Measurements from ENCODE around the gene EIF3D. TPM values are rescaled to one million over a fixed set of nuclear protein-coding genes. Genes with fewer than 3 reads are reported as not detected.

The EIF3D gene
- total and polyA plus RNA-seq, 9 of the 15 experiments (the other 6 are each of a cell fraction or from before 2014, with no cell fraction given), result 191 to 422 (median 279) TPM

- no peak for TF ChIP-seq HDAC1 (IDR thresholded peaks at IDR 0.05)
Observed at GRCh38 chr22:36566720-36567119, 37.8 kb upstream of the EIF3D start (continued).

- POLR2A ChIA-PET, result interaction anchor here (1.0 kb wide), 1 partner anchor 215 kb away, joined by 6 read pairs; no protein-coding TSS in a partner anchor
- in situ Hi-C loops (cut with MboI) (no loop called here), intact Hi-C loops (cut with micrococcal nuclease) (no loop called here)
- FAIRE-seq (no peak), ATAC-seq (no peak), DNase-seq (ENCODE audit: extremely low read depth in 1 of 4, low spot score in 3 of 4) (no peak)
- CTCF ChIA-PET (ENCODE audit: low intra/inter-chr PET ratio), result no interaction called here
- Histone ChIP-seq H3K9ac (ENCODE audit: insufficient read depth in 1 of 2, low read depth in 2 of 2, low read length in 2 of 2) (no peak overlapping the region), H3K4me1 (replicated peaks in 1 of 2; ENCODE audit: control insufficient read depth in 2 of 2, insufficient read depth in 2 of 2, low read length in 2 of 2) (peaks cover 0 to 16% of the 10 kb centered on the region in 2 experiments; a peak in 4 of 5 replicates), H3K79me2 (ENCODE audit: control insufficient read depth, insufficient read depth, low read length) (no peaks in the 10 kb centered on the region), H4K20me1 (replicated peaks; ENCODE audit: control insufficient read depth, insufficient read depth, low read length) (no peaks in the 10 kb centered on the region), H3K9me1 (ENCODE audit: control insufficient read depth, insufficient read depth, low read length) (no peaks in the 10 kb centered on the region), H3K4me2 (ENCODE audit: insufficient read depth, low read length) (no peak overlapping the region), H3K27me3 (ENCODE audit: control insufficient read depth in 2 of 2, insufficient read depth in 2 of 2, low read length in 2 of 2) (peaks cover 12 to 25% of the 10 kb centered on the region in 2 experiments; a peak in 3 of 5 replicates), H3K9me3 (replicated peaks; ENCODE audit: control insufficient read depth, insufficient read depth, low read depth, low read length) (no peaks in the 10 kb centered on the region), H3K36me3 (ENCODE audit: control insufficient read depth, insufficient read depth, low read length) (no peaks in the 10 kb centered on the region), H3K27ac (ENCODE audit: extremely low read depth, low read depth, low read length) (no peak overlapping the region), H2AFZ (ENCODE audit: low read depth, low read length) (no peak overlapping the region), H3K4me3 (no peak overlapping the region)
- BruUV-seq (replicated peaks), result no TSS peak
- WGBS (ENCODE audit: insufficient coverage, low coverage, missing lambda C conversion rate), result 3% methylated on average over 6 of the region's 6 CpGs
- TF ChIP-seq E2F8 (IDR thresholded peaks at IDR 0.05; ENCODE audit: low read depth, partially characterized antibody) (no peak), ILF3 (IDR thresholded peaks at IDR 0.05; ENCODE audit: borderline replicate concordance) (no peak), MAZ (CRISPR knock-in tag; conservative IDR thresholded peaks at IDR 0.05 in 1 of 2, IDR thresholded peaks at IDR 0.05 in 1 of 2) (no peak), TCF7L2 (IDR thresholded peaks at IDR 0.05; ENCODE audit: low read depth, low read length) (no peak), DNMT1 (IDR thresholded peaks at IDR 0.05) (no peak), NR3C1 (CRISPR knock-in tag; IDR thresholded peaks at IDR 0.05) (no peak)
- TF ChIP-seq, protein P1, sequence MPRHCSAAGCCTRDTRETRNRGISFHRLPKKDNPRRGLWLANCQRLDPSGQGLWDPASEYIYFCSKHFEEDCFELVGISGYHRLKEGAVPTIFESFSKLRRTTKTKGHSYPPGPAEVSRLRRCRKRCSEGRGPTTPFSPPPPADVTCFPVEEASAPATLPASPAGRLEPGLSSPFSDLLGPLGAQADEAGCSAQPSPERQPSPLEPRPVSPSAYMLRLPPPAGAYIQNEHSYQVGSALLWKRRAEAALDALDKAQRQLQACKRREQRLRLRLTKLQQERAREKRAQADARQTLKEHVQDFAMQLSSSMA (CRISPR knock-in tag; IDR thresholded peaks at IDR 0.05), result no peak
Observed at GRCh38 chr22:36565686-36566085, 36.7 kb upstream of the EIF3D start.

All from K562 (cell line).